NB4 (cell line): ENCODE results near the gene SYCN.
"Not testable (repeated sequence)": the region's sequence is repeated elsewhere in the genome, so short reads cannot be mapped to it uniquely, and the experiment has no call there.

Experiments
- DNase-seq: peaks from one replicate; pipeline ENCODE4 v3.0.0; 2010; ENCODE audit warnings: low read depth
- H3K4me3 ChIP-seq: one replicate; pipeline ENCODE4 v1.5.1; 2011; ENCODE audit warnings: mild to moderate bottlenecking, low read depth, low read length, moderate library complexity
- MYC ChIP-seq: IDR thresholded peaks from 2 replicates; pipeline ENCODE4 v1.6.1; 2011; ENCODE audit warnings: low read depth, low read length
- POLR2A ChIP-seq: IDR thresholded peaks from 2 replicates; pipeline ENCODE4 v1.6.1; 2011; ENCODE audit warnings: mild to moderate bottlenecking; ENCODE audit not compliant: insufficient read length; ENCODE audit errors: extremely low read depth
- TF ChIP-seq, protein P1 (sequence below): IDR thresholded peaks from 2 replicates; pipeline ENCODE4 v1.6.1; 2011; ENCODE audit warnings: low read depth, low read length
- TF ChIP-seq, protein P2 (sequence below): IDR thresholded peaks from one replicate; pipeline ENCODE4 v1.5.1; 2012; ENCODE audit warnings: low read depth, low read length

Gene SYCN

DNA sequence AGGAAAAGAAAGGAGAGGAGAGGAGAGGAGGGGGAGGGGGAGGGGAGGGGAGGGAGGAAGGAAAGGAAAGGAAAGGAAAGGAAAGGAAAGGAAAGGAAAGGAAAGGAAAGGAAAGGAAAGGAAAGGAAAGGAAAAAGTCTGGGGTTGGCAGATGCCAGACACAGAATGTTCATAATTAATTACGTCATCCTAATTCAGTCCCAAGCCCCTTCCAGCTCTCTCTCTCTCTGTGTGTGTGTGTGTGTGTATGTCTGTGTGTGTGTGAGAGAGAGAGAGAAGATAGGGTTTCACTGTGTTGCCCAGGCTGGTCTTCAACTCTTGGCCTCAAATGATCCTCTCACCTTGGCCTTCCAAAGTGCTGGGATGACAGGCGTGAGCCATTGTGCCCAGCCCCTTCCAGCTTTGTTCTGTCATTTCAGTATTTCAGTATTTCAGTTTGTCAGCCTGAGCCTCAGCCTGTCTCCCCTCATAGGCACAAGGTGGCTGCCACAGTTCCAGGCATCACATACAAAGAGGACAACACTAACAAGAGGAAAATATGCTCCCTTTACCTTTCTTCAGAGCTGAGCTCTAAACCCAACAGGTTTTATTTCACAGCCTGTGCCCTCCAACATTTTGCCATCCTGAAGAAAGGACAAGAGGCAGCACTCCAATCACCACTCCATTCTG lies 26.2 kb upstream of the SYCN start:
- DNase-seq: no peak
- TF ChIP-seq MYC (no peak), POLR2A (no peak)
- TF ChIP-seq, protein P1, sequence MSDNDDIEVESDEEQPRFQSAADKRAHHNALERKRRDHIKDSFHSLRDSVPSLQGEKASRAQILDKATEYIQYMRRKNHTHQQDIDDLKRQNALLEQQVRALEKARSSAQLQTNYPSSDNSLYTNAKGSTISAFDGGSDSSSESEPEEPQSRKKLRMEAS: no peak
- TF ChIP-seq, protein P2, sequence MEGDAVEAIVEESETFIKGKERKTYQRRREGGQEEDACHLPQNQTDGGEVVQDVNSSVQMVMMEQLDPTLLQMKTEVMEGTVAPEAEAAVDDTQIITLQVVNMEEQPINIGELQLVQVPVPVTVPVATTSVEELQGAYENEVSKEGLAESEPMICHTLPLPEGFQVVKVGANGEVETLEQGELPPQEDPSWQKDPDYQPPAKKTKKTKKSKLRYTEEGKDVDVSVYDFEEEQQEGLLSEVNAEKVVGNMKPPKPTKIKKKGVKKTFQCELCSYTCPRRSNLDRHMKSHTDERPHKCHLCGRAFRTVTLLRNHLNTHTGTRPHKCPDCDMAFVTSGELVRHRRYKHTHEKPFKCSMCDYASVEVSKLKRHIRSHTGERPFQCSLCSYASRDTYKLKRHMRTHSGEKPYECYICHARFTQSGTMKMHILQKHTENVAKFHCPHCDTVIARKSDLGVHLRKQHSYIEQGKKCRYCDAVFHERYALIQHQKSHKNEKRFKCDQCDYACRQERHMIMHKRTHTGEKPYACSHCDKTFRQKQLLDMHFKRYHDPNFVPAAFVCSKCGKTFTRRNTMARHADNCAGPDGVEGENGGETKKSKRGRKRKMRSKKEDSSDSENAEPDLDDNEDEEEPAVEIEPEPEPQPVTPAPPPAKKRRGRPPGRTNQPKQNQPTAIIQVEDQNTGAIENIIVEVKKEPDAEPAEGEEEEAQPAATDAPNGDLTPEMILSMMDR: no peak
- no peak overlapping the region for H3K4me3 ChIP-seq

DNA sequence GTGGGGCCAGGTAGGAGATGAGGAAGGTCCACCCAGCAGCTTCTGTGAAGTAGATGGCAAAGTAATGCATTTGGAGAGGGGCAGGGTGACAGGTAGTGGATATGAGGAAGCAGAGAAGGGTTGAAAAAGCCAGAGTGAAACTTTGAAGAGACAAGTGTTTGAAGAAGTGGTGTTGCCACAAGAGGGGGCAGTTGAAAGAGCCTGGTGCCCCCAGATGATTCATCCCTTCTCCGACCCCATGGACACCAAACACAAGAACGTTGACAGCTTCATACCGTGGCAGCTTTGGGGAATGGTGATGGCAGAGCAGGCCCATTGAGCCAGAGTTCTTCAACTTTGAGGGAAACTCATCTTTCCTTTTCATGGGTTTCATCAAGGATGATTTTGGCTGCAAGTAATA lies 20.8 kb upstream of the SYCN start:
- peak; percentile 38 for DNase-seq
- H3K4me3 ChIP-seq: no peak overlapping the region
- TF ChIP-seq MYC: no peak
- TF ChIP-seq, protein P2: no peak
- TF ChIP-seq, protein P1: no peak
- no peak for TF ChIP-seq POLR2A

DNA sequence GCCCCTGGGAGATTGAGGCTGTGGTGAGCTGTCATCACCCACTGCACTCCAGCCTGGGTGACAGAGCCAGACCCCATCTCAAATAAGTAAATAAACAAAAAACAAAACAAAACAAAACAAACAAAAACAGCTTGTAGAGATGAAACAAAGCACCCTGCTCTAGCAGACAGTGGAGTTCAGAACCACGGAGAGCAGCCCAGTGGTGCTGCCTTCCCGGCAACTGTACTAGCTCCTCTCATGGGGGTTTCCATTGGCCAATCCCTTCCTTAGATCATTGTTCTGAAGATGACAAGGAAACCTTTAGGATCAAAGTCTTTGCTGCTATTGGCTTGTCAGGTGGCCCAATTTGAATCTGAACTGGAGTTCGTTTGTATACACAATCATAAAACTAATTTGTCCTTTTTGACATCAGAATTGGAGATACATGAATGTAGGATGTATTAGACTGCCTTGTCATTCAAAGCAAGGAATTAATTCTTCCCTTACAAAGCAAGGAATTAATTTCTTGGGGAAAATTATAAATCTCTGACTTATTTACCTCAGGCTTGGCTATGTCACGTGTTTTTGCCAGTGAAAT lies 19.7 kb upstream of the SYCN start:
- peak; percentile 16 for DNase-seq
- no peak overlapping the region for H3K4me3 ChIP-seq
- no peak for TF ChIP-seq MYC
- no peak for TF ChIP-seq POLR2A
- TF ChIP-seq, protein P1: no peak
- TF ChIP-seq, protein P2: no peak

DNA sequence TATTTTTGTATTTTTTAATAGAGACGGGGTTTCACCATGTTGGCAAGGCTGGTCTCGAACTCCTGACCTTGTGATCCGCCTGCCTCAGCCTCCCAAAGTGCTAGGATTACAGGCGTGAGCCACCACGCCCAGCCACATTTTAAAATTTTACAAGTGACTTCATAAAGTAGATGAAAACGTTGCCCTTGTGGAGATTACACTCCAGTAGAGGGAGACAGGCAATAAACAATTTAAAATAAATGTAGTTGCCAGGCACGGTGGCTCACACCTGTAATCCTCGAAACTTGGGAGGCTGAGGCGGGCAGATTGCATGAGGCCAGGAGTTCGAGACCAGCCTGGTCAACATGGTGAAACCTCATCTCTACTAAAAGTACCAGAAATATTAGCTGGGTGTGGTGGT lies 15.0 kb upstream of the SYCN start:
- not testable (repeated sequence) for DNase-seq, H3K4me3 ChIP-seq

DNA sequence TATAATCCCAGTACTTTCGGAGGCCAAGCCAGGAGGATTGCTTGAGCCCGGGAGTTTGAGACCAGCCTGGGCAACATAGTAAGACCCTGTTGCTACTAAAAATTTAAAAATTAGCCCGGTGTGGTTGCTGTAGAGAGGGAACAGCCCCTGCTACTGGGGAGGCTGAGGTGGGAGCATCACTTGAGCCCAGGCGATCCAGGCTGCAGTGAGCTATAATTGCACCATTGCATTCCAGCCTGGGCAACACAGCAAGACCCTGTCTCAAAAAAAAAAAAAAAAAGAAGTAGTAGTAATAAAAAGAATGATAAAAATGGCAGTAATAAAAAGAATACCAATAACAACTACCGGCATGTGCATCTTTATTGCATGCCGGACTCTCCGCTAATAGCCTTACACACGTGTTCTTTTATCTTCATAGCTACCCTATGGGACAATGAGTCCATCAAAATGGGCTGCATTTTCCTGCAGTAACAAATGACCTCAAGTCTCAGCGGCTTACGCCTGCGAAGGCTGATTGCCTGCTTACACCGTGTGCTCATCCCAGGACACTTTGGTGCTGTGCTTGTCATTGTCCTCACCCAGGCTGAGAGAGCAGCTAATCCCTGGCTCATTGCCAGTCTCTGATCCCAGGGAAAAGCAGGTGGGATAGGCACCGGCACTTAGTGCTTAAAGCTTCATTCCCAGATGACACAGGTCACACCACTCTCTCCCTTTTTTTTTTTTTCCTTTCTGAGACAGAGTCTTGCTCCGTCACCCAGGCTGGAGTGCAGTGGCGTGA lies 14.4 kb upstream of the SYCN start:
- no peak for DNase-seq
- TF ChIP-seq, protein P2: no peak
- TF ChIP-seq POLR2A (no peak), MYC (no peak)
- TF ChIP-seq, protein P1: no peak
- no peak overlapping the region for H3K4me3 ChIP-seq

DNA sequence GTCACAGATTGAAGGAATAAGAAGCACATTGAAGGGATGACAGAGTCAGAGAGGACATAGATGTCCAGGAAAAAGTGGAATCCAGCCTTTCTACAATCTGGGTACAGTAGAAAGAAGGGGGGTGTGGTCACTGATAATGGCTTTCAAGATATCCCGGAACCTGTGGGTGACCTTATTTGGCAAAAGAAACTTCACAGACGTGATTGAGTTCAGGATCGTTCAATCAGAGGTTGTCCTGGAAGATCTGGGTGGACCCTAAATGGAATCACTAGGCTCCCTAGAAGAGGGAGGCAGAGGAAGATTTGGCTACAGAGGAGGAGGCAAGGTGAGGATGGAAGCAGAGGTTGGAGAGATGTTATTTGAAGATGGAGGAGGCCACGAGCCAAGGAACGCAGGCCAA lies 13.0 kb upstream of the SYCN start:
- DNase-seq: no peak
- no peak overlapping the region for H3K4me3 ChIP-seq
- no peak for TF ChIP-seq POLR2A
- TF ChIP-seq MYC: no peak
- TF ChIP-seq, protein P2: no peak
- TF ChIP-seq, protein P1: no peak

DNA sequence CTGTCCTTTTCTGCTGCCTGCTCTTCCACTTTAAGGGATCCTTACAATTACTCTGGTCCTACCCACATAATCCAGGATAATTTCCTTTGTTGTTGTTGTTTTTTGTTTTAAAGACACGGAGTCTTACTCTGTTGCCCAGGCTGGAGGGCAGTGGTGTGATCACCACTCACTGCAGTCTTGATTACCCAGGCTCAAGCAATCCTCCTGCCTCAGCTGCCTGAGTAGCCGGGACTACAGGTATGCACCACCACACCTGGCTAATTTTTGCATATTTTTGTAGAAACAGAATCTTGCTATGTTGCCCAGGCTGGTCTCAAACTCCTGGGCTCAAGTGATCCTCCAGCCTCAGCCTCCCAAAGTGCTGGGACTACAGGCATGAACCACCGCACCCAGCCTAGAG lies 11.3 kb upstream of the SYCN start:
- not testable (repeated sequence) for H3K4me3 ChIP-seq, DNase-seq
